ENCODE data around the gene TEKTIP1. TPM values are rescaled to one million over a fixed set of nuclear protein-coding genes. Genes with fewer than 3 reads are reported as not detected.

TEKTIP1 gene
- total and polyA plus RNA-seq, 2 of the 4 experiments (the other 2 are of a cell fraction), result not detected

DNA sequence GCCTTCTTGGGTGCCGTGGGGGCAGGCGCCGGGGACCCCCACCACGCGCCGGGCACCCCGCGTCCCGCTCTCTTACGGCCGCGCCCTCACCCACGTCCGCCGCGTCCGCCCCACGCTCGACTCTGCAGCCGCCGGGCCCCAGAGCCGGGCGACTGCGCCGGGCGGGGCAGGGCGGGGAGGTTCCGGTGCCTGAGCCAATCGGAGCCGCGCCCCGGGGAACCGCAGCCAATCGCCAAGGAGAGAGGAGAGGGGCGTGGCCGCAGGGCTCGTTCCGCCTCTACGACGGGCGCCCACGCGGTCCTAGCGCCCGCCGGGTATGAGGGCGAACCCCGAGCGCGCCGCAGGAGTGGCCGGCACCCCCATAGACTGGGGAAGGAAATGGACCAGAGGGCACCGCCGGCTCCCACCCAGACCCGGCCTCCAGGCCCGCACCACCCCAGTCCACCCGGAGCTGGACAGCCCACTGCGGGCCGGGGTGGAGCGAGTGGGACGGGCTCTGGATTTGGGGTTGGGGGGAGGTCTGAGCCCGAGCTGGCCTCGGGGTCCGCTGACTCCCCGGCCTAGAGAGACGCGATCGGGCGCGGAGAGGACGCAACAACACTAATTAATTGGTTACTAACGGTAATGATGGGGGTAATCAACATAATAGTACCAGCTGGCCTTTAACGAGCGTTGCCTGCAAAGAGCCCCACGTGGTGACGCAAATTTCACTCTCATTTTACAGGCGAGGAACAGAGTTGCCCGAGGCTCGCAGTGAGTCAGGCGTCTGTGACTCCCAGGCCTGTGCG lies 18.7 kb downstream of the TEKTIP1 start, which contains the start of gene MFSD12 (continued):
- TF ChIP-seq NFE2L2 (IDR thresholded peaks at IDR 0.05; ENCODE audit: low read depth, low read length) (no peak), SMC3 (IDR thresholded peaks at IDR 0.05; ENCODE audit: low read depth, low read length) (no peak)

DNA sequence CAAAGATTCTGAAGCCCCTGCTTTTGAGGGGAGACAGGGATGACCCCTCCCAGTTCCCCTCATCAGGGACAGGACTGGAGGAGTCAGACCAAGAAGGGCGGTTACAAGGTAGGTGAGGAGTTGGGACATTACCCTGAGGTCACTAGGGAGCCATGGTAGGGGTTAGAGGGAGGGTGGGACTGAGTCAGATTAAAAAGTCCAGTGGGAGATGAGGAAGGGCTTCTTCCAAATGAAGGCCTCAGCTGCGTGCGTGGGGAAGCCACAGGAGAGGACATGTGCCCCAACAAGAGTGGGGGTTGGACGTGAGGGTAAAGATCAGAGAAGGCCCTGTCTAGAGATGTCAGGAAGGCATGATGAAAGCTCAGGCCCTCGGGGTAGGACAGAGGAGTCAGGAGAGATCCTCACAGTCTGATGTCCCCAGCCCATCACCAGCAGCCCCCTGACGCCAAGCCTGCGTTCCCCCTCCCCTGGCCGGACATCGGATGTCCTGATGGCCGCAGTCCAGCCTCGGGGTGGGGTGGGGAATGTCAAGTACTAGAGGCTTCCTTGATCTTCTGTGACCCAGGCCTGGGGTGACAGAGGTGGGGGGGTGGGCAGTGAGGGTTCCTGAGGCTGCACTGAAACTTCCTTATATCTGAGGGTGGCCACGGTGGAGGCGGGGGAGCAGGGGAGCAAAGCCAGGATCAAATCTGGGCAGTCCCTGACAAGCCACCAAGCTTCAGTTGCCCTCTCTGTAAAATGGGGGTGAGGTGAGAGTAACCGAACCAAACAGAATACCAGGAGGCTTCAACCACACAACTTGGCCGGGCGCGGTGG lies 24.9 kb downstream of the TEKTIP1 start:
- no peak for TF ChIP-seq RCOR1 (IDR thresholded peaks at IDR 0.05; ENCODE audit: insufficient replicate concordance, low read length)
- TF ChIP-seq FOS (IDR thresholded peaks at IDR 0.05; ENCODE audit: low read depth, low read length), result no peak
- TF ChIP-seq, protein P1, sequence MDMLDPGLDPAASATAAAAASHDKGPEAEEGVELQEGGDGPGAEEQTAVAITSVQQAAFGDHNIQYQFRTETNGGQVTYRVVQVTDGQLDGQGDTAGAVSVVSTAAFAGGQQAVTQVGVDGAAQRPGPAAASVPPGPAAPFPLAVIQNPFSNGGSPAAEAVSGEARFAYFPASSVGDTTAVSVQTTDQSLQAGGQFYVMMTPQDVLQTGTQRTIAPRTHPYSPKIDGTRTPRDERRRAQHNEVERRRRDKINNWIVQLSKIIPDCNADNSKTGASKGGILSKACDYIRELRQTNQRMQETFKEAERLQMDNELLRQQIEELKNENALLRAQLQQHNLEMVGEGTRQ (IDR thresholded peaks at IDR 0.05; ENCODE audit: low read depth, low read length), result no peak
- no peak for TF ChIP-seq RAD21 (IDR thresholded peaks at IDR 0.05; ENCODE audit: low read length)
- TF ChIP-seq CEBPB (IDR thresholded peaks at IDR 0.05; ENCODE audit: low read depth, low read length), result no peak
- TF ChIP-seq, protein P2, sequence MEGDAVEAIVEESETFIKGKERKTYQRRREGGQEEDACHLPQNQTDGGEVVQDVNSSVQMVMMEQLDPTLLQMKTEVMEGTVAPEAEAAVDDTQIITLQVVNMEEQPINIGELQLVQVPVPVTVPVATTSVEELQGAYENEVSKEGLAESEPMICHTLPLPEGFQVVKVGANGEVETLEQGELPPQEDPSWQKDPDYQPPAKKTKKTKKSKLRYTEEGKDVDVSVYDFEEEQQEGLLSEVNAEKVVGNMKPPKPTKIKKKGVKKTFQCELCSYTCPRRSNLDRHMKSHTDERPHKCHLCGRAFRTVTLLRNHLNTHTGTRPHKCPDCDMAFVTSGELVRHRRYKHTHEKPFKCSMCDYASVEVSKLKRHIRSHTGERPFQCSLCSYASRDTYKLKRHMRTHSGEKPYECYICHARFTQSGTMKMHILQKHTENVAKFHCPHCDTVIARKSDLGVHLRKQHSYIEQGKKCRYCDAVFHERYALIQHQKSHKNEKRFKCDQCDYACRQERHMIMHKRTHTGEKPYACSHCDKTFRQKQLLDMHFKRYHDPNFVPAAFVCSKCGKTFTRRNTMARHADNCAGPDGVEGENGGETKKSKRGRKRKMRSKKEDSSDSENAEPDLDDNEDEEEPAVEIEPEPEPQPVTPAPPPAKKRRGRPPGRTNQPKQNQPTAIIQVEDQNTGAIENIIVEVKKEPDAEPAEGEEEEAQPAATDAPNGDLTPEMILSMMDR (conservative IDR thresholded peaks at IDR 0.05; ENCODE audit: low read depth, low read length), result no peak
- TF ChIP-seq POLR2A (IDR thresholded peaks at IDR 0.05; ENCODE audit: low read depth, low read length), result no peak
- TF ChIP-seq MXI1 (IDR thresholded peaks at IDR 0.05; ENCODE audit: borderline replicate concordance, low read depth, low read length), result no peak
- no peak for TF ChIP-seq MAFK (IDR thresholded peaks at IDR 0.05; ENCODE audit: low read depth, low read length)
- Histone ChIP-seq H3K9ac (ENCODE audit: low read depth, low read length) (no peak overlapping the region), H4K5ac (ENCODE audit: low read depth, low read length) (no peak overlapping the region), H3K27ac (ENCODE audit: insufficient read depth, low read length) (no peak overlapping the region), H4K91ac (ENCODE audit: insufficient read depth, low read depth, low read length) (no peak overlapping the region), H4K20me1 (ENCODE audit: insufficient read depth, low read length) (no peaks in the 10 kb centered on the region), H2BK20ac (ENCODE audit: low read depth, low read length) (no peak overlapping the region), H4K8ac (ENCODE audit: low read depth in 2 of 2, low read length in 2 of 2) (no peak overlapping the region), H3K79me1 (ENCODE audit: low read depth in 1 of 2, low read length in 2 of 2) (no peaks in the 10 kb centered on the region), H2BK120ac (ENCODE audit: low read depth, low read length) (no peak overlapping the region), H2AK5ac (ENCODE audit: low read depth, low read length) (peak overlapping the region; percentile 28; the same call in 1 of the 2 replicates), H3K56ac (ENCODE audit: extremely low read depth, insufficient read depth, low read length) (no peak overlapping the region), H3K27me3 (ENCODE audit: control insufficient read depth, insufficient read depth, low read length) (no peaks in the 10 kb centered on the region), H2BK5ac (ENCODE audit: low read depth, low read length, poor library complexity, severe bottlenecking) (no peak overlapping the region), H2AFZ (replicated peaks; ENCODE audit: low read length, poor library complexity) (no peak overlapping the region), H2AK9ac (replicated peaks; ENCODE audit: low read depth, low read length, poor library complexity) (peak overlapping the region; percentile 6), H3K14ac (replicated peaks; ENCODE audit: low read depth, low read length) (no peak overlapping the region), H3K36me3 (ENCODE audit: control insufficient read depth, insufficient read depth, low read length) (no peaks in the 10 kb centered on the region), H3K4me3 (ENCODE audit: insufficient read depth, low read depth, low read length) (no peak overlapping the region), H3K4ac (ENCODE audit: low read depth, low read length) (no peak overlapping the region), H3K9me1 (ENCODE audit: insufficient read depth, low read length) (0 out of 2 replicates have a peak, but pooled peaks cover 3% of the 10 kb centered on the region), H3K4me1 (ENCODE audit: control insufficient read depth, insufficient read depth, low read length) (no peaks in the 10 kb centered on the region), H3K18ac (ENCODE audit: low read depth, low read length) (no peak overlapping the region), H3K4me2 (ENCODE audit: low read depth, low read length) (no peak overlapping the region), H2BK15ac (ENCODE audit: low read depth, low read length) (no peak overlapping the region), H3K9me3 (ENCODE audit: control insufficient read depth, insufficient read depth, low read length) (no peaks in the 10 kb centered on the region), H3K23ac (ENCODE audit: low read depth, low read length) (no peak overlapping the region)
- in situ Hi-C loops (cut with MboI; ENCODE audit: low sequenced_read_pairs) (no loop called here), dilution Hi-C loops (cut with HindIII; ENCODE audit: low sequenced_read_pairs, unreplicated experiment) (no loop called here), intact Hi-C loops (cut with micrococcal nuclease) (no loop called here)
- ATAC-seq (ENCODE audit: low read depth) (no peak), DNase-seq (no peak)
- POLR2A ChIA-PET (ENCODE audit: unreplicated experiment), result no interaction called here
- CTCF ChIA-PET, result no interaction called here
- 86% methylated on average over 2 of the region's 17 CpGs; no CpG with 5 or more reads in 1 of the 2 experiments for WGBS, 2 experiments (ENCODE audit: extremely low coverage in 2 of 2, insufficient read length in 1 of 2)
- no TSS peak for BruUV-seq (replicated peaks)

Measured in IMR-90 (cell line).